Stomach (tissue), 9 donors: ENCODE data around the gene IRF6. TPM values are rescaled to one million over a fixed set of nuclear protein-coding genes. Genes with fewer than 3 reads are reported as not detected.

Experiments
- DNase-seq, 2 donors: peaks; one replicate each; pipeline versions ENCODE4 v3.0.0 to v3.0.0-alpha.2; 2013 to 2019
- H3K27ac ChIP-seq, 5 donors: fragments of 200-600 bp in 4 of 5; sonication (generic) in 4 of 5; one replicate each; pipeline ENCODE4 v1.5.1; 2013 to 2019; ENCODE audit warnings: mild to moderate bottlenecking in 1 of 5, moderate library complexity in 1 of 5
- H3K27me3 ChIP-seq, 3 donors: fragments of 200-600 bp; sonication (generic); one replicate each; pipeline ENCODE4 v1.5.1; 2017 to 2019; ENCODE audit warnings: mixed run types in 1 of 3
- H3K36me3 ChIP-seq, 4 donors: fragments of 200-600 bp; sonication (generic); 1 replicate in 3 of 4; 2 replicates in 1 of 4; pipeline ENCODE4 v1.5.1; 2016 to 2019
- H3K4me1 ChIP-seq, 4 donors: fragments of 200-600 bp; sonication (generic); one replicate each; pipeline ENCODE4 v1.5.1; 2016 to 2019
- H3K4me3 ChIP-seq, 4 donors: fragments of 200-600 bp; sonication (generic) in 3 of 4; one replicate each; pipeline ENCODE4 v1.5.1; 2016 to 2019; ENCODE audit warnings: mild to moderate bottlenecking in 1 of 4
- H3K9me3 ChIP-seq, 4 donors: fragments of 200-600 bp; sonication (generic); one replicate each; pipeline ENCODE4 v1.5.1; 2016 to 2019
- CTCF ChIP-seq, 7 experiments: fragments of 450-650 bp in 4 of 7; fragments of 200-600 bp in 3 of 7; sonication (generic) in 3 of 7; IDR thresholded peaks; one replicate each; pipeline ENCODE4 v1.5.1; 2016 to 2019; ENCODE audit warnings: antibody characterized with exemption in 7 of 7, control low read depth in 2 of 7, mild to moderate bottlenecking in 1 of 7
- EP300 ChIP-seq: sonication (generic); formaldehyde crosslinking; IDR thresholded peaks from one replicate; pipeline ENCODE4 v1.6.1; 2017; ENCODE audit warnings: antibody characterized with exemption
- POLR2A ChIP-seq, 4 donors: fragments of 450-650 bp; IDR thresholded peaks; one replicate each; pipeline ENCODE4 v1.6.1; 2016; ENCODE audit warnings: antibody characterized with exemption in 4 of 4, control low read depth in 2 of 4, mild to moderate bottlenecking in 1 of 4, moderate library complexity in 1 of 4
- POLR2AphosphoS5 ChIP-seq, 3 donors: sonication (generic); formaldehyde crosslinking; IDR thresholded peaks; one replicate each; pipeline ENCODE4 v1.6.1; 2016; ENCODE audit warnings: antibody characterized with exemption in 3 of 3
- WGBS, 5 donors: extraction: QIAGEN DNeasy Blood & Tissue Kit in 3 of 5; methylation state at CpG; one replicate each; pipeline versions ENCODE4 v1.1.5 to v1.1.7; 2013 to 2018; 5-methylcytosine and 5-hydroxymethylcytosine counted together
- intact Hi-C: fragments of 100-400 bp; cut with DNase I; formaldehyde crosslinking; loops from one replicate; pipeline ENCODE4 v1.15.1; 2023; ENCODE audit warnings: low total_unique reads
- polyA plus RNA-seq, 3 donors: library from polyadenylated mRNA; stranded (reverse); fragments of 200-250 nt; gene quantifications; one replicate each; pipeline ENCODE4 v1.2.3, GENCODE V29; 2013
- total RNA-seq, 5 donors: library from RNA; depleted of rRNA; stranded (reverse); fragments of >200 nt; gene quantifications; one replicate each; pipeline versions ENCODE4 v1.1.0 to v1.2.3, GENCODE V29; 2014 to 2016
- donor health status: healthy with polysubstance abuse.
- donor health status: Bipolar disorder and iron deficiency.
- donor health status: healthy.

IRF6 gene
- total and polyA plus RNA-seq, 8 donors: 11.6 to 64.8 (median 26.5) TPM

- 34 to 40% (median 37%) methylated on average over 12 of the region's 12 CpGs for WGBS, 5 donors
- H3K4me3 ChIP-seq: no peak overlapping the region
Observed at GRCh38 chr1:209823143-209824041, 17.4 kb upstream of the IRF6 start.

GRCh38 chr1:209822706-209823105 lies 16.8 kb upstream of the IRF6 start:
- intact Hi-C loops: no loop called here
- no peak for TF ChIP-seq CTCF (IDR thresholded peaks at IDR 0.05)
- no peak for TF ChIP-seq POLR2AphosphoS5 (IDR thresholded peaks at IDR 0.05)
- no peak for TF ChIP-seq POLR2A (IDR thresholded peaks at IDR 0.05)
- DNase-seq: no peak
- H3K9me3 ChIP-seq: no peaks in the 10 kb centered on the region
- H3K4me3 ChIP-seq: no peak overlapping the region
- H3K4me1 ChIP-seq: peaks cover 4 to 11% (median 9%) of the 10 kb centered on the region in 4 donors
- H3K36me3 ChIP-seq: no peaks in the 10 kb centered on the region
- 40 to 59% (median 48%) methylated on average over 7 of the region's 7 CpGs for WGBS, 5 donors
- H3K27ac ChIP-seq: no peak overlapping the region
- peaks cover 0 to 7% (median 3%) of the 10 kb centered on the region in 3 donors for H3K27me3 ChIP-seq

More at GRCh38 chr1:209823143-209824041, 17.4 kb upstream of the IRF6 start:
- peak in 1 of 2 donors; percentile 82 for DNase-seq
- H3K27me3 ChIP-seq: peaks cover 0 to 7% (median 3%) of the 10 kb centered on the region in 3 donors
- no peaks in the 10 kb centered on the region for H3K36me3 ChIP-seq
- TF ChIP-seq POLR2A (IDR thresholded peaks at IDR 0.05) (no peak), POLR2AphosphoS5 (IDR thresholded peaks at IDR 0.05) (no peak), EP300 (no peak), CTCF (IDR thresholded peaks at IDR 0.05) (peak in 5 of 7 experiments; percentile 41 to 68 (median 55))
- H3K9me3 ChIP-seq: no peaks in the 10 kb centered on the region
- peaks cover 6 to 12% (median 10%) of the 10 kb centered on the region in 4 donors for H3K4me1 ChIP-seq
- no peak overlapping the region for H3K27ac ChIP-seq
- intact Hi-C loops: no loop called here

GRCh38 chr1:209820986-209821385 lies 15.0 kb upstream of the IRF6 start:
- DNase-seq: no peak
- H3K36me3 ChIP-seq: no peaks in the 10 kb centered on the region
- intact Hi-C loops: no loop called here
- H3K27ac ChIP-seq: no peak overlapping the region
- peaks cover 0 to 9% (median 4%) of the 10 kb centered on the region in 4 donors for H3K4me1 ChIP-seq
- H3K27me3 ChIP-seq: peaks cover 0 to 7% (median 3%) of the 10 kb centered on the region in 3 donors
- TF ChIP-seq CTCF (IDR thresholded peaks at IDR 0.05) (no peak), POLR2AphosphoS5 (IDR thresholded peaks at IDR 0.05) (no peak), POLR2A (IDR thresholded peaks at IDR 0.05) (no peak), EP300 (no peak)
- 39 to 55% (median 44%) methylated on average over 4 of the region's 4 CpGs for WGBS, 5 donors
- no peaks in the 10 kb centered on the region for H3K9me3 ChIP-seq
- H3K4me3 ChIP-seq: no peak overlapping the region

GRCh38 chr1:209819058-209819457 lies 13.1 kb upstream of the IRF6 start:
- H3K27ac ChIP-seq: no peak overlapping the region
- no peaks in the 10 kb centered on the region for H3K9me3 ChIP-seq
- intact Hi-C loops: no loop called here
- TF ChIP-seq CTCF (IDR thresholded peaks at IDR 0.05): no peak
- no peak for TF ChIP-seq EP300
- TF ChIP-seq POLR2A (IDR thresholded peaks at IDR 0.05): no peak
- no peak for TF ChIP-seq POLR2AphosphoS5 (IDR thresholded peaks at IDR 0.05)
- no peak for DNase-seq
- H3K4me3 ChIP-seq: no peak overlapping the region
- H3K36me3 ChIP-seq: no peaks in the 10 kb centered on the region
- peaks cover 0 to 7% (median 3%) of the 10 kb centered on the region in 3 donors for H3K27me3 ChIP-seq
- H3K4me1 ChIP-seq: peaks cover 0 to 9% (median 4%) of the 10 kb centered on the region in 4 donors
- 17 to 82% (median 23%) methylated on average over 1 of the region's 1 CpG for WGBS, 5 donors
